ENCODE data around the gene KRTAP10-11. TPM values are rescaled to one million over a fixed set of nuclear protein-coding genes. Genes with fewer than 3 reads are reported as not detected.

Gene KRTAP10-11
- total and polyA plus RNA-seq, 2 donors (not counting 1 experiment from before 2014, with no cell fraction given), result not detected

- Histone ChIP-seq H3K79me2 (ENCODE audit: control insufficient read depth, insufficient read depth, low read length) (no peaks in the 10 kb centered on the region), H3K9ac (ENCODE audit: low read length) (no peak overlapping the region), H3K27me3 (replicated peaks in 1 of 4; ENCODE audit: control extremely low read depth in 1 of 4, control insufficient read depth in 3 of 4, insufficient read depth in 4 of 4, low read length in 3 of 4) (peaks cover 0 to 9% (median 1%) of the 10 kb centered on the region in 4 experiments), H3K4me3 (ENCODE audit: control extremely low read depth in 1 of 5, extremely low read depth in 1 of 5, insufficient read depth in 1 of 5, low read depth in 2 of 5, low read length in 4 of 5) (no peak overlapping the region), H3K4me2 (replicated peaks; ENCODE audit: low read depth, low read length, poor library complexity, severe bottlenecking) (no peak overlapping the region), H3K4me1 (ENCODE audit: control insufficient read depth in 2 of 2, insufficient read depth in 2 of 2, low read length in 2 of 2) (no peaks in the 10 kb centered on the region), H2AFZ (ENCODE audit: insufficient read depth, low read depth, low read length, poor library complexity, severe bottlenecking) (no peak overlapping the region), H3K9me3 (ENCODE audit: control extremely low read depth in 1 of 3, control insufficient read depth in 2 of 3, insufficient read depth in 1 of 3, low read length in 2 of 3) (peaks cover 0 to 8% (median 0%) of the 10 kb centered on the region in 3 donors), H4K20me1 (ENCODE audit: control insufficient read depth, insufficient read depth, low read length, poor library complexity, severe bottlenecking) (no peaks in the 10 kb centered on the region), H3K27ac (ENCODE audit: low read length in 2 of 2) (no peak overlapping the region), H3K36me3 (replicated peaks in 1 of 2; ENCODE audit: control extremely low read depth in 1 of 2, control insufficient read depth in 1 of 2, extremely low read depth in 1 of 2, insufficient read depth in 2 of 2, low read length in 1 of 2) (no peaks in the 10 kb centered on the region)
- intact Hi-C loops (cut with micrococcal nuclease), result no loop called here
- Mint-ChIP-seq H3K4me1 (no peaks in the 10 kb centered on the region), H3K27me3 (peaks cover 50% of the 10 kb centered on the region), H3K9me3 (ENCODE audit: insufficient read depth) (no peaks in the 10 kb centered on the region), H3K4me3 (no peak overlapping the region), H3K27ac (no peak overlapping the region)
- no peak for DNase-seq
- TF ChIP-seq EZH2 (IDR thresholded peaks at IDR 0.05; ENCODE audit: borderline replicate concordance, insufficient read depth, low read depth, low read length, poor library complexity, severe bottlenecking) (no peak), CTCF (IDR thresholded peaks at IDR 0.05) (no peak)
- ATAC-seq (ENCODE audit: low read depth), result no peak
- ChIA-PET CTCF (no interaction called here), POLR2A (no interaction called here)
- 75% methylated on average over 6 of the region's 11 CpGs for WGBS (ENCODE audit: insufficient coverage)
These were observed 34.9 kb downstream of the KRTAP10-11 start for GRCh38 chr21:44681152-44681551.

GRCh38 chr21:44681861-44682579 lies 35.8 kb downstream of the KRTAP10-11 start, which contains the start of gene KRTAP12-1:
TSS of gene KRTAP12-1 (minus strand) at chr21:44682163. CDS start at chr21:44682123, 40 bp downstream.
- Mint-ChIP-seq H3K4me3 (no peak within 1 kb of the TSS), H3K9me3 (ENCODE audit: insufficient read depth) (no peaks in the 10 kb centered on the region), H3K27me3 (peaks cover 53% of the 10 kb centered on the region), H3K27ac (no peak within 1 kb of the TSS), H3K4me1 (no peaks in the 10 kb centered on the region)
- ChIA-PET CTCF (no interaction called here), POLR2A (no interaction called here)
- intact Hi-C loops (cut with micrococcal nuclease), result no loop called here
- Histone ChIP-seq H3K9me3 (ENCODE audit: control extremely low read depth in 1 of 3, control insufficient read depth in 2 of 3, insufficient read depth in 1 of 3, low read length in 2 of 3) (peaks cover 0 to 8% (median 0%) of the 10 kb centered on the region in 3 donors), H2AFZ (ENCODE audit: insufficient read depth, low read depth, low read length, poor library complexity, severe bottlenecking) (no peak within 1 kb of the TSS), H3K4me2 (replicated peaks; ENCODE audit: low read depth, low read length, poor library complexity, severe bottlenecking) (no peak within 1 kb of the TSS), H3K27ac (ENCODE audit: low read length in 2 of 2) (no peak within 1 kb of the TSS), H3K4me3 (ENCODE audit: control extremely low read depth in 1 of 5, extremely low read depth in 1 of 5, insufficient read depth in 1 of 5, low read depth in 2 of 5, low read length in 4 of 5) (no peak within 1 kb of the TSS), H3K36me3 (replicated peaks in 1 of 2; ENCODE audit: control extremely low read depth in 1 of 2, control insufficient read depth in 1 of 2, extremely low read depth in 1 of 2, insufficient read depth in 2 of 2, low read length in 1 of 2) (no peaks in the 10 kb centered on the region), H3K79me2 (ENCODE audit: control insufficient read depth, insufficient read depth, low read length) (no peaks in the 10 kb centered on the region), H3K4me1 (ENCODE audit: control insufficient read depth in 2 of 2, insufficient read depth in 2 of 2, low read length in 2 of 2) (no peaks in the 10 kb centered on the region), H4K20me1 (ENCODE audit: control insufficient read depth, insufficient read depth, low read length, poor library complexity, severe bottlenecking) (no peaks in the 10 kb centered on the region), H3K9ac (ENCODE audit: low read length) (no peak within 1 kb of the TSS), H3K27me3 (replicated peaks in 1 of 4; ENCODE audit: control extremely low read depth in 1 of 4, control insufficient read depth in 3 of 4, insufficient read depth in 4 of 4, low read length in 3 of 4) (peaks cover 0 to 10% (median 1%) of the 10 kb centered on the region in 4 experiments)
- DNase-seq (no peak), ATAC-seq (ENCODE audit: low read depth) (no peak)
- 82% methylated on average over 21 of the region's 23 CpGs for WGBS (ENCODE audit: insufficient coverage)
- TF ChIP-seq CTCF (IDR thresholded peaks at IDR 0.05) (no peak), EZH2 (IDR thresholded peaks at IDR 0.05; ENCODE audit: borderline replicate concordance, insufficient read depth, low read depth, low read length, poor library complexity, severe bottlenecking) (no peak)

Data from B cell (primary cell).